Mesenteric fat pad (tissue), 1 donor: ENCODE data around the gene GIMAP6. TPM values are rescaled to one million over a fixed set of nuclear protein-coding genes. Genes with fewer than 3 reads are reported as not detected.
"Not testable (repeated sequence)": the region's sequence is repeated elsewhere in the genome, so short reads cannot be mapped to it uniquely, and the experiment has no call there.

ENCODE experiments used
- DNase-seq: peaks from one replicate; pipeline ENCODE4 v3.0.0-alpha.2; 2020; ENCODE audit warnings: low spot score
- long read RNA-seq: library from polyadenylated mRNA; unstranded; transcript quantifications from one replicate; pipeline ENCODE4 v2.0.0, GENCODE V29; 2020
- total RNA-seq: library from RNA; stranded (reverse); fragmentation: NEBNext Ultra II Directional; extraction: Animal tissue kit (Norgen Biotek cat#: 25700); gene quantifications from one replicate; pipeline ENCODE4 v1.2.1, GENCODE V29; 2021
- donor health status: DM: yes; HTN: yes; CAD: no.

Gene GIMAP6
- 46.6 TPM for total RNA-seq
- long read RNA-seq, transcript GIMAP6-201 (3 exons, 3,440 nt) = major isoform, 39 of 109 reads
- long read RNA-seq, transcript GIMAP6-202 (3 exons, 876 nt) = major isoform, 39 of 109 reads
- long read RNA-seq, partial matches to known transcripts = 0 of 109 reads
- long read RNA-seq, other reads (novel, unspliced or antisense) = 31 of 109 reads

DNA sequence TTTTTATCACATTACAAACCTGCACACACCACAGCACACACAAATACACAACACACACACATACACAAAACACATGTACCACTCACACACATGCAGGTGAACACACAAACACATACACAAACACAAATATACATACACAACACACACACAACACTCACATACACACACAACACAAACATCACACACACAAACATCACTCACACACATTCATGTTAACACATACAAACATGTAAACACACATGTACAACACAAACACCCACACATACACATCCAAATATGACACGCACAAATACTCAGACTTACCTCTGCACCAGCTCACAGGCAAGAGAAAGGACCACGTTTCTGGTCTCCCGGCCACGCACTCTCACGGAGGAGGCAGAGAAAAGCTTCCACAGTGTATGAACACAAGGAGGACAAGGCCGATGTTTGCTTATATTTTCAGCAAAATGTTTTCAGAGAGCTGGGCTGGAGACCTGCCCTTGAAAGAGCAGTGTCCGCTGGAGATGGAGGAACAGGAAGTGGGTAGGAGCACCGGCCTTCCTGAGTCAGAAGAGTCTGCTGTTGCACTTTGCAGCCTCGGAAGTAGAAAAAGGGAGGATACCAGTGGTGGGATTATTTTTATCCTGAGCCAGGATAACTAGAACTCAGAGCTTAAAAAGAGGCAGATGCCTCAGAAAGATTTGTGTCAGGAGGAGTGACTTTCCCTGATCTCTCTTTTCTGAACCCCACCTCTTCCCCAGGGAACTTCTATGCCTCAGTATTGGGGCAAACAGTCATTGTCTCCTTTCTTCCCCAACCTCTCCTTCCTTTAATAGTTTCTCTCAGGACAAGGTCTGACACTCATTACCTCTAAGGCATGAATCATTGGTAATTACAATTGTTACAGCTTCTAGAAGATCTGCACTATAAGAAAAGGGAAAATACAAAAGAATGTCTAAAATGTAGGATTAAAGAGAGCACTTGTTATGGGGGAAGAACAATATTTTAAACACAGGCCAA lies at the start of gene GIMAP6:
Gene GIMAP6 (minus strand): TSS at position 520 of the 999 bp plus-strand sequence. CDS start 2,243 bp downstream, outside the sequence.
- DNase-seq = no peak

DNA sequence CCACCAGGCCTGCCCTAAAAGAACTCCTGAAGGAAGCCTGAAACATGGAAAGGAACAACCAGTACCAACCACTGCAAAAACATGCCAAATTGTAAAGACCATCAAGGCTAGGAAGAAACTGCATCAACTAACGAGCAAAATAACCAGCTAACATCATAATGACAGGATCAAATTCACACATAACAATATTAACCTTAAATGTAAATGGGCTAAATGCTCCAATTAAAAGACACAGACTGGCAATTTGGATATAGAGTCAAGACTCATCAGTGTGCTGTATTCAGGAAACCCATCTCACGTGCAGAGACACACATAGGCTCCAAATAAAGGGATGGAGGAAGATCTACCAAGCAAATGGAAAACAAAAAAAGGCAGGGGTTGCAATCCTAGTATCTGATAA lies 48.2 kb upstream of the GIMAP6 start:
- not testable (repeated sequence) for DNase-seq

DNA sequence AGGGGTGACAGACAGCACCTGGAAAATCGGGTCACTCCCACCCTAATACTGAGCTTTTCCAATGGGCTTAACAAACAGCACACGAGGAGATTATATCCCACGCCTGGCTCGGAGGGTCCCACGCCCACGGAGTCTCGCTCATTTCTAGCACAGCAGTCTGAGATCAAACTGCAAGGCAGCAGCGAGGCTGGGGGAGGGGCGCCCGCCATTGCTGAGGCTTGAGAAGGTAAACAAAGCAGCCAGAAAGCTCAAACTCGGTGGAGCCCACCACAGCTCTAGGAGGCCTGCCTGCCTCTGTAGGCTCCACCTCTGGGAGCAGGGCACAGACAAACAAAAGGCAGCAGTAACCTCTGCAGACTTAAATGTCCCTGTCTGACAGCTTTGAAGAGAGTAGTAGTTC lies 46.4 kb upstream of the GIMAP6 start:
- not testable (repeated sequence) for DNase-seq

DNA sequence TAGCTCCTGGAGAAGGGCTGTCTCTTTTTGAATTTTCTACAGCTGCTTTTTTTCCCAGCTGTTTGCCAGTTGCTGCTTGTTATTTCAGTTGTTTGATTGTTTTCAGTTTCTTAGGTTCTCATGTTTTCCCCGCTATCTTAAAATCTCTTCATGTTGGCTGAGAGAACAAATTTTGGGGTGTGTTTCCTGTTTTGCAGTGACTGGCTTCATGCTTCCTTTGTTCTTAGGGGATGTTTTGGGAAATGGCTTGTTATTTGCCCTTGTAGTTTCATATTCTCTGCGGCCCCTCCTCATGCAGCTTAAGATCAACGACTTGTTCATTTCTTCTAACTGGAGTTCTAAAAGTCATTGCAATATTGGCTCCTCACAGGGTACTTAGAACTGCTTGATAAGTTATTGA lies 44.7 kb upstream of the GIMAP6 start:
- DNase-seq = not testable (repeated sequence)

DNA sequence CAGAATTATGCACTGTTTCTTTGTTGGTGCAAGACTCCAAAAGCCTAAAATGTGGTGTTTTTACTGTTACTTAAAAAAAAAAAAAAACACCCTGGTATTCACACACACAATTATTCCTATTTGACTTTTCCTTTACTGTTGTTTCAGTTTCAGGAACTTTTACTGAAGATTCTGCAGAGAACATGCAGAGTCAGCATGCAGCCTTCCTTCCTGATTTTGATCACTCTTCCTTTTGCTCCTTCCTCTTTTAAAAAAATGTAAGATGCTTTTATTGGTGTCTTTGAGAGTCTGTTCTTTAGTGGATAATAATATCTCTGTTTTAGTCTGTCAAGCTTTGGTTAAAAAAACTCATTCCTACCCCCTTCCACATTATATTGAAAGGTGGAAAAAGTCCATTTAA lies 44.1 kb upstream of the GIMAP6 start:
- not testable (repeated sequence) for DNase-seq

DNA sequence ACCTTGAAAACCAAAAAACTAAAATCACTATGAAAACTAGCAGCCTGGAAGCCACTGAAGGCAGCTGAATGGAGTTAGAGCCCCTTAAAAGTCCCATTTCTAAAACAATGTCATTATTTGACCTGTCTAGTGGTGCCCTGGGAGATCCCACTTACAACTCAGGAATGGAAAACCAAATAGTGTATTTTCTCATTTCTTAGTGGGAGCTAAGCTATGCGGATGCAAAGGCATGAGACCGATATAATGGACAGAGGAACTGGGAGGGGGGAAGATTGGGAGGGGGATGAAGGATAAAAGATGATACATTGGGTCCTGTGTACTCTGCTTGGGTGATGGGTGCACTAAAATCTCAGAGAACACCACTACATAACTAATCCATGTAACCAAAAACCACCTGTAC lies 43.5 kb upstream of the GIMAP6 start:
- no peak for DNase-seq

DNA sequence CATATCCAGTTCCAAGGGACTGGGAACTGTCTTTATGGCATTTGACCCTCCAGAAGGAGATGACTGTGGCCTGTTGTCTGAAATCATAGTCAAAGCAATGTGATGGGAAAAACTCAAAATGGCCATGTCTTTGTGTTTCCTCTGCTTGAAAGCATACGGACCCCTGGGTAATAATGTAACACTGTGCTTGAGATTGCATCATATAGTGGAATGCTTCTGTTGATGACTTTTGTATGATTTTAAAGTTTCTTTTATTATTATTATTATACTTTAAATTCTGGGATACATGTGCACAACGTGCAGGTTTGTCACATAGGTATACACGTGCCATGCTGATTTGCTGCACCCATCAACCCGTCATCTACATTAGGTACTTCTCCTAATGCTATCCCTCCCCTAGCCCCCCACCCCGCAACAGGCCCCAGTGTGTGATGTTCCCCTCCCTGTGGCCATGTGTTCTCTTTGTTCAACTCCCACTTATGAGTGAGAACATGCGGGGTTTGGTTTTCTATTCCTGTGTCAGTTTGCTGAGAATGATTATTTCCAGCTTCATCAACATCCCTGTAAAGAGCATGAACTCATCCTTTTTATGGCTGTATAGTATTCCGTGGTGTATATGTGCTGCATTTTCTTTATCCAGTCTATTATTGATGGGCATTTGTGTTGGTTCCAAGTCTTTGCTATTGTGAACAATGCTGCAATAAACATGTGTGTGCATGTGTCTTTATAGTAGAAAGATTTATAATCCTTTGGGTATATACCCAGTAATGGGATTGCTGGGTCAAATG lies 39.8 kb upstream of the GIMAP6 start:
- DNase-seq = not testable (repeated sequence)

DNA sequence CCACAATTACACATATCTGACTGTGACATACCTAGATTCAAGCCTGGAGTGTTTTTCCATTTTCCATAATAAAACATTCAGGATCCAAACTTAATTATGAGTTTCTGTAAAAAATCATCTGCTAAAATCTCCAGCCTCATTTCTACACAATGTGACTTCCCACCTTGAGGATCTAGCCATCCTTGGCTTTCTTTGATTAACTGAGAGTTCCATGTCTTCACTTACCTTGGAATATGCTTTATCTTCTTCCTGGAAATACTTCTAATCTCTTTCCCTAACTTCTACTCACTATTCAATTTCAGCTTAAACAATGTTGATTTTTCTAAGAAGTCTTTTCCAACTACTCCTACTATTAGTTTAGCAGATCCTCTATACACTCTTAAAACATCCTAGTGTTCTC lies 36.8 kb upstream of the GIMAP6 start:
- no peak for DNase-seq

DNA sequence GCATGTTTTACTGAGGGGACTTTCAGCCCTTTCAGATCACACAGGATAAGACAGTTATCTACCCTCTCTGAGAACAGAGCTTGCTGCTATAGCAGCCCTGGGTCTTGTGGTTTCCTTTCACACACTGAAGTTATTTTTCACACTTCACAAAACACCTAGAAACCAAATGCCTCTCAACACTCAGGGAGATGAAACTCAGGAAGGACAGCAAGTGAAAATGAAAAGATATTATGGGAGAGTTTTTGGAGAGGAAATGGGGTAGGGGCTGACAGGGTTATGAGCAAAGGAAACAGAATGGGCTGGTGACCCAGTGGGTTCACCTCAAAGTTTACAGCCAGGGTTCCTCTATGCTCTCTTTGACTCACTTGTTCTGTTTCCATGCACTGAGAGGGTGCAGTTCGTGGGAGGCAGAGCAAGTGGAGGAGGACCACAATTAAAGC lies 36.3 kb upstream of the GIMAP6 start:
- DNase-seq = no peak

DNA sequence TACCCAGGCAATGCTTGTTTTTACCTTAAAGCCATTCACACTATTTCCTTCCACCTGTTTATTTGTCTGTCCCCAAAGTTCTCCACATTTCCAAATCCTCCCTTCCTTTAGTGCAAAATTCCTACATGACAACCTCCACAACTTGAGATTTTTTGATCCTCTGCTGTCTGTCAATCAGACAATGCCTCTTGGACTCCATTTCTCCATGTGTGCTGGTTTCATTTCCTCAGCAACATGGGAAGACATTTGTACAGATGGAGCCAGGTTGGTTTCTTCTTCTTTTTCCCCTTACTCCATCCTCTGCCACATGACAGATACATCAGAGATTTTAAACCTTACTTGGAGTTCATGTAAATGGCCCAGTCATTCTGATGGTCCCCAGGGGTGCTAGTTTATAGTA lies 34.2 kb upstream of the GIMAP6 start:
- no peak for DNase-seq

DNA sequence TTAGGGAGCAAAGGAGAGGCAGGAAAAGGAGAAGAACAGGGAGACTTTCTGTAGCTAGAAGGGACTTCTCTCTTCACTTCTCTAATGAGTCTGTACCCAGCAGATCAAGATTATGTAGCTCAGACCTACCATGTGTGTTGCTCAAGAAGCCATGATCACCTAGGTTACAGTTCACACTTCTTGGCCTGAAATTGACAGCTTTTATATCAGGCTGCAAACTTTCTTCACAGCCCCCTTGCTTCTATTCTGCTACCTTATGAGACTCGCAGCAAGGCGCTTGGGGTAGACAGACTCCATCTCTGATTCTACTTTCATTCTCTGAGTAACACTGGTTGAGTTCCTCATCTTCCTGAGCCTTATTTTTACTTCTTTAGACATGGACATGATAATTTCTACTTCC lies 33.7 kb upstream of the GIMAP6 start:
- DNase-seq = no peak

DNA sequence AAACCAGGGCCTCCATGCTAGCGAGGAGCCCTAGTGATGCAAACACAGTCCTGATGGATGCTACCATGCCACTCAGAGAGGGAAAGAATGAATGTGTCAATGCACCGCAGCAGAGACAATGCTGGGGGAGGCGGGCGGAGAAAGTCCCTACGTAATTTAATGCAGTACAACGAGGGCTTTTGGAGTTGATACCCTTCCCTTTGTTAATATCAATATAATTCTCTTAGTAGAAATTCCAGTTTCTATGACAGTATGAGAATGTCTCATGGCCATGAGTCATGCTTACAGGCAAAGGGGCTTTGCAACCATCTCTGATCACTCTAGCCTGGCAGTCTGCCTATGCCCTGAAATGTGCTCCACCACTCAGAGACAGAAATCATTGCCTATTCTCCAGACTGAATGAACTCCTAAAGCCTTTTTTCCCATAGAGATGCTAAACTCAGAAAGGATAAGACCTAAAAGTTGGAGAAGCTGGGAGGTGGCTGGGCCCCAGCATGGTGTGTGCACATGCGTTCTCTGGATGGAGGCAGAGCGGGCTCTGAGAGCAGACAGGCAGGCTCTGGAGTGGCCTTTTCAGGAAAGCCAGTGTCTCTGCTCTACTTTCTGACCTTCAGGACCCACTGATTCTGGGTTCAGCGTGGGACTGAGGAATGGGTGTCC lies 33.0 kb upstream of the GIMAP6 start:
- no peak for DNase-seq

DNA sequence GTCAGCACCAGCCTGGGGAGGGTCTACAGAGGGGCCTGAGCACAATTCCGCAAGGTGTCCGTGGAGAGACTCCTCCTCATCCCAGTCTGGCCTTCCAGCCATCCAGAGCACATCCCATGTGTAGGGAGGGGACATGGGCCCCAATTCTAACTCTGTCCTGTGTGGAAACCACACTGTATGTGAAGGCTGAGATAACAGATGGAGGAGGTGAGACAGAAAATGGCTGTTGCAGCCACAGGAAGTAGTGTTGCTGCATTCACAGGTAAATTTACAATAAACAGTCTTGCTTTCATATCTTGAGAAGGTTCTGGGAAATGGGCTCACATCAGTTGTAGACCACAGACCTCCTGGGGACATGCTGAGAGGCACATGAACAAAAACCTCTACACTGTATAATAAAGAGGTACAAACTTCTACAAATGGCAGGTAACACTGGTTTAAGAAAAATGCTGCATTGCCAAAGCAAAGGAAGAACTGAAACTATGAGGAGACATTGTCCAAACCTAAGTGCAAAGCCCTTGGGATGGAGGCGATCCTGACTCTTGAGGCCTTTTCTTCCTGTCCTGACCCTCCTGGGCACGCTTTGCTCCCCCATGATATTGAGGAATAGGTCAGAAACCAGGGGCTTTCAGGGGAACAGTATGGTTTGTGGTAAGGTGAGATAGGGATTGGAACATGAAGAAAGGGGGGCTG lies 31.8 kb upstream of the GIMAP6 start:
- DNase-seq = no peak

DNA sequence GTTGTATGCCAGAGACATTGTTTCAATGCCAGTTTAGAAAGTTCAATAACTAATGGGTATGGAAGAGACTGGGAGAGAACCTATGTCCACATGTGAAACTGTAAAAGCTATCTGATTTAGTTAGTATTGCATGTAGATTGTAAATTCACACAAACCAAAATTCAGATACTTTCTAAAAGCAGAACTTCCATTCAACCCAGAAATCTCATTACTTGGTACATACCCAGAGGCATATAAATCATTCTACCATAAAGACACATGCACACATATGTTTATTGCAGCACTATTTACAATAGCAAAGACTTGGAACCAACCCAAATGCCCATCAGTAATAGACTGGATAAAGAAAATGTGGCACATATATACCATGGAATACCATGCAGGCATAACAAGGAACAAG lies 30.6 kb upstream of the GIMAP6 start:
- not testable (repeated sequence) for DNase-seq

DNA sequence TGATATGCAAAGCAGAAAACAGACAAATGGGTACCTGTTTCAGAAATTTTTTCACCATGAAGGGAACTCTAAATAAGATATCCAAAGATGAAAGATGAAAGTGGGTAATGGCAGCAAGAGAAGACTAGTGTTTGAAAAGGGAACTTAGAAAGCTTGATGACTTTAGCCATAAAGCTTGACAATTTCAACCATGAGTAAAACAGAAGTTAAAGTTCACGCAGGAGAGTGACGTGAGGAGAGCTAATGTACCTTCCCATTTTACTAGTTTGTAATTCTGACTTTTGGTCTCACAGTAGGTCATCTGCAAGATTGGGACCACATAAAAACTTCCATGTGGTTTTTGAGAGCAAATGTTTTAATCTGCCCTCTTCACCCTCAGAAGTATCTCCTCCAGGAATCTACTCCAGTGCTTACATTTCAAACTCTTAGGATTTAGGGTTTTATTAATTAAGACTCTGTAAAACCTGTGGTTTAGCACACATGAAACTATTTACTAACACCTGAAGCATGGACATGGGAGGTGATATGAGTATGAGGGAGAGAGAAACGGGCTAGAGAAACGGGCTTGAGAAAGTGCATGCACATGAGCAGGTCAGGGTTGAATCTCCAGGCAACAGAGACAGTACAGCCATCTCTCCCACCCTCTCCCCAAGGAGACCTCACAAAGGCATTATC lies 28.9 kb upstream of the GIMAP6 start:
- no peak for DNase-seq

DNA sequence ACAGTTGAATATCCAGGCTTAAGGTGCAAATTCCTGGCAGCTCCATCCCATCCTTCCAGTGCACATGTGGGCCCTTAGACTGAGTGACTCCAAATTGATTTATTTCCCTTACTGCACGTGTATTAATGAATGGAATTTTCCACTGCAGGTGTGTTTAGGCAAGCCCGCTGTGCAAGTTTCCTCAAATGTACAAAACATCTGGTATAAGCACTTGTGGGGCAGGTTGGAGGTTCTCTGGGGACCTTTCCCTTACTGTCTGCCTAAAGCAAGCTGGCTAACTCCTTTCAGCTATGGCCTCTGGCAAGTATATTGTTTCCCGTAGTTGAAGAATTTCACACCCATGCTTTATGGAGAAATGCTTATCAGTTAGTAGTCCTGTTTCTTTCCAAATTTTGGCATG lies 25.3 kb upstream of the GIMAP6 start:
- DNase-seq = no peak

DNA sequence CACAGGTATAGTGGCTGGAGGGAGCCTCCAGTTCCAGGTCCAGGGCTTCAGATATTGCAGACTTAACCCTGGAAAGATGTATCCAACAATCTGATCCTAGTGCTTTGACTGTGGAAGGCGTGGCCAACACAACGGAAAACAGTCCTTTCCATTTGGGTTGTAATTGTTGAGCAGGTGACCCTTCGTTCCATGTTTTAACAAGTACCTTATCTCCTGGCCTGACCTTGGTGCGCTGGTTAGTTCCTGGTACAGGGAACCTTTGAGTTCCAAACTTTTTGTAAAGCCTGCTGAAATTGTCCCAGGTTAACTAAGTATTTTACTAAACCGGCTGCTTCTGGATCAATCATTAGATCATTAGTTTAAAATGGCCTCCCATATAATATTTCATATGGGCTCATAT lies 23.9 kb upstream of the GIMAP6 start:
- no peak for DNase-seq

DNA sequence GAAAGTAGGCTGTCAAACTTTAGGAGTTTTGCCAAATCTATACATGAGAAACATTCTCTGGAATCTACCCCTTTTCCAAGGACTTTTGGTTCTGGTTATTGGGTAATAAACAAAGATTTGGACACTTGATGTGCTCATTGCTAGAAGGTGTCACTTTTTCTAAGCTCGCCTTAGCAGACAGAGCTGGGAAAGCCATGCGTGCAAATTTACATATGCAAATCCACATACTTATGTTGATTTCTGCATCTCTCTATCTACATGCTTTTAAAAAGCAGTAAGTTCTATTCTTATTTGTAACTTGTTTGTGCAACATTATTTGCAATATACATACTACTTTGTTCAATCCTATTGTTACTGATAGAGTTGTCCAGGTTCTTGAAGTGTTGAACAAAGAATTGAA lies 22.5 kb upstream of the GIMAP6 start:
- no peak for DNase-seq

DNA sequence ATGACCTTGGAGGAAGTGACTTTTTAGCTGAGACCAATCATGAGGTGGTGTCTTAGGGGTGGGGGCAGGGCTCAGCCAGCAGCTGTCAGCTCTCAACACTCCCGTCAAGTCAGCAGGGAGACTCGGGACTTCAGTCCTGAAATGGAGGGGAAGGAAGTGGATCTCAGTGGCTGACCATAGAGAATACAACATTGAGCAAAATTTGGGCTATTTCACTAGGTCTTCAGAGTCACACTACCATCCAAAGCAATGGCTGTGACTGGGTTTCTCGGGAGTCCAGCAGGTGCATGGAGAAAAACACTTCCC lies 16.8 kb upstream of the GIMAP6 start:
- DNase-seq = no peak
